HL-60 (cell line): ENCODE results near the gene ROPN1.

Source experiments
- DNase-seq, 2 experiments: peaks; one replicate each; pipeline ENCODE4 v3.0.0-alpha.2; 2010 to 2020; ENCODE audit warnings: low read depth in 1 of 2, low spot score in 1 of 2
- H3K27ac ChIP-seq: fragments of 250-450 bp; sonication (Bioruptor Pico); replicated peaks from 2 replicates; pipeline ENCODE4 v1.5.1; 2020; ENCODE audit warnings: mild to moderate bottlenecking, moderate library complexity
- H3K27me3 ChIP-seq: fragments of 250-450 bp; sonication (Bioruptor Pico); 2 replicates; pipeline ENCODE4 v1.5.1; 2021; ENCODE audit warnings: mild to moderate bottlenecking, moderate library complexity; ENCODE audit not compliant: insufficient read depth, poor library complexity, severe bottlenecking
- H3K4me3 ChIP-seq: replicated peaks from 2 replicates; pipeline ENCODE4 v1.5.1; 2011; ENCODE audit warnings: mild to moderate bottlenecking, control low read depth, low read length; ENCODE audit not compliant: insufficient read depth
- GABPA ChIP-seq: IDR thresholded peaks from 2 replicates; pipeline ENCODE4 v1.6.1; 2012; ENCODE audit warnings: low read depth
- POLR2AphosphoS5 ChIP-seq: IDR thresholded peaks from 2 replicates; pipeline ENCODE4 v1.6.1; 2012; ENCODE audit warnings: low read depth
- REST ChIP-seq: IDR thresholded peaks from 2 replicates; pipeline ENCODE4 v1.6.1; 2012; ENCODE audit warnings: low read depth; ENCODE audit not compliant: insufficient replicate concordance
- SPI1 ChIP-seq: IDR thresholded peaks from 2 replicates; pipeline ENCODE4 v1.6.1; 2012; ENCODE audit warnings: low read depth, mild to moderate bottlenecking, borderline replicate concordance
- TF ChIP-seq, protein P1 (sequence below): IDR thresholded peaks from one replicate; pipeline ENCODE4 v1.5.1; 2011; ENCODE audit warnings: low read length, control low read depth, inconsistent platforms; ENCODE audit not compliant: insufficient read depth

Gene ROPN1

GRCh38 chr3:123926396-123926795 lies 65.5 kb downstream of the ROPN1 start:
- Histone ChIP-seq H3K27me3 (no peaks in the 10 kb centered on the region), H3K27ac (no peak overlapping the region), H3K4me3 (no peak overlapping the region)
- TF ChIP-seq, protein P1, sequence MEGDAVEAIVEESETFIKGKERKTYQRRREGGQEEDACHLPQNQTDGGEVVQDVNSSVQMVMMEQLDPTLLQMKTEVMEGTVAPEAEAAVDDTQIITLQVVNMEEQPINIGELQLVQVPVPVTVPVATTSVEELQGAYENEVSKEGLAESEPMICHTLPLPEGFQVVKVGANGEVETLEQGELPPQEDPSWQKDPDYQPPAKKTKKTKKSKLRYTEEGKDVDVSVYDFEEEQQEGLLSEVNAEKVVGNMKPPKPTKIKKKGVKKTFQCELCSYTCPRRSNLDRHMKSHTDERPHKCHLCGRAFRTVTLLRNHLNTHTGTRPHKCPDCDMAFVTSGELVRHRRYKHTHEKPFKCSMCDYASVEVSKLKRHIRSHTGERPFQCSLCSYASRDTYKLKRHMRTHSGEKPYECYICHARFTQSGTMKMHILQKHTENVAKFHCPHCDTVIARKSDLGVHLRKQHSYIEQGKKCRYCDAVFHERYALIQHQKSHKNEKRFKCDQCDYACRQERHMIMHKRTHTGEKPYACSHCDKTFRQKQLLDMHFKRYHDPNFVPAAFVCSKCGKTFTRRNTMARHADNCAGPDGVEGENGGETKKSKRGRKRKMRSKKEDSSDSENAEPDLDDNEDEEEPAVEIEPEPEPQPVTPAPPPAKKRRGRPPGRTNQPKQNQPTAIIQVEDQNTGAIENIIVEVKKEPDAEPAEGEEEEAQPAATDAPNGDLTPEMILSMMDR, result no peak
- TF ChIP-seq GABPA (no peak), POLR2AphosphoS5 (no peak), SPI1 (no peak), REST (no peak)
- no peak for DNase-seq

- Histone ChIP-seq H3K27me3 (no peaks in the 10 kb centered on the region), H3K27ac (no peak overlapping the region), H3K4me3 (no peak overlapping the region)
- TF ChIP-seq GABPA, result no peak
- TF ChIP-seq, protein P1, result no peak
- no peak for TF ChIP-seq POLR2AphosphoS5
- no peak for TF ChIP-seq REST
- TF ChIP-seq SPI1, result no peak
- DNase-seq, result no peak
These were observed 71.1 kb downstream of the ROPN1 start for GRCh38 chr3:123920868-123921267.

- no peak overlapping the region for H3K27ac ChIP-seq
- TF ChIP-seq POLR2AphosphoS5 (no peak), GABPA (no peak), REST (no peak), SPI1 (no peak)
- TF ChIP-seq, protein P1, result no peak
- no peak for DNase-seq
- H3K27me3 ChIP-seq, result no peaks in the 10 kb centered on the region
- no peak overlapping the region for H3K4me3 ChIP-seq
These were observed 71.5 kb downstream of the ROPN1 start for GRCh38 chr3:123920383-123920782.
